K562 (cell line): ENCODE data around the gene CIB1. TPM values are rescaled to one million over a fixed set of nuclear protein-coding genes. Genes with fewer than 3 reads are reported as not detected.

Experiments used
- ASH1L ChIP-seq: fragments of 450-650 bp; IDR thresholded peaks from 2 replicates; pipeline ENCODE4 v1.6.1; 2018; ENCODE audit warnings: borderline replicate concordance, mild to moderate bottlenecking, low read depth; ENCODE audit not compliant: partially characterized antibody
- CBFA2T2 ChIP-seq: fragments of 450-650 bp; conservative IDR thresholded peaks from 2 replicates; pipeline ENCODE4 v1.6.1; 2017; ENCODE audit warnings: mild to moderate bottlenecking
- CBFB ChIP-seq: sonication (generic); formaldehyde crosslinking; IDR thresholded peaks from 2 replicates; pipeline ENCODE4 v1.4.0; 2020; ENCODE audit warnings: mild to moderate bottlenecking, missing genetic modification reagents
- FOXP4 ChIP-seq: sonication (generic); formaldehyde crosslinking; IDR thresholded peaks from 2 replicates; pipeline ENCODE4 v1.8.0; 2022; ENCODE audit warnings: mild to moderate bottlenecking, missing genetic modification reagents, borderline replicate concordance
- GTF2E2 ChIP-seq: fragments of 200-800 bp; sonication (Bioruptor generic); IDR thresholded peaks from 2 replicates; pipeline ENCODE4 v1.6.1; 2016; ENCODE audit warnings: missing genetic modification characterization, missing compliant biosample characterization
- KLF6 ChIP-seq: fragments of 250-450 bp; sonication (Bioruptor Pico); IDR thresholded peaks from 2 replicates; pipeline ENCODE4 v1.4.0; 2020; ENCODE audit warnings: mild to moderate bottlenecking, moderate library complexity, borderline replicate concordance
- MTA1 ChIP-seq: fragments of 450-650 bp; IDR thresholded peaks from 2 replicates; pipeline ENCODE4 v1.6.1; 2017; ENCODE audit warnings: borderline replicate concordance
- NCOA6 ChIP-seq: fragments of 450-650 bp; IDR thresholded peaks from 2 replicates; pipeline ENCODE4 v1.6.1; 2017; ENCODE audit warnings: mild to moderate bottlenecking
- NR2C1 ChIP-seq, 2 experiments: fragments of 450-650 bp; IDR thresholded peaks; 2 replicates each; pipeline ENCODE4 v1.6.1; 2017; ENCODE audit warnings: mild to moderate bottlenecking in 2 of 2, antibody characterized with exemption in 1 of 2, inconsistent platforms in 1 of 2, missing compliant biosample characterization in 1 of 2, missing genetic modification characterization in 1 of 2
- PKNOX1 ChIP-seq: fragments of 450-650 bp; IDR thresholded peaks from 2 replicates; pipeline ENCODE4 v1.6.1; 2016
- POLR2H ChIP-seq: IDR thresholded peaks from 2 replicates; pipeline ENCODE4 v1.6.1; 2016; ENCODE audit warnings: missing genetic modification characterization, low read depth, mild to moderate bottlenecking, control low read depth, missing compliant biosample characterization, moderate library complexity
- POU5F1 ChIP-seq: fragments of 150-350 bp; IDR thresholded peaks from 2 replicates; pipeline ENCODE4 v1.6.1; 2014; ENCODE audit warnings: borderline replicate concordance, low read length, low read depth, mild to moderate bottlenecking; ENCODE audit not compliant: partially characterized antibody
- RBM39 ChIP-seq: fragments of 200-400 bp; formaldehyde crosslinking; optimal IDR thresholded peaks from 2 replicates; pipeline ENCODE3; 2018; ENCODE audit warnings: low read depth, low read length
- SMAD1 ChIP-seq: fragments of 150-350 bp; IDR thresholded peaks from 2 replicates; pipeline ENCODE4 v1.6.1; 2014; ENCODE audit warnings: low read length, low read depth; ENCODE audit not compliant: partially characterized antibody
- TEAD2 ChIP-seq: fragments of 450-650 bp; IDR thresholded peaks from 2 replicates; pipeline ENCODE4 v1.6.1; 2016; ENCODE audit warnings: missing genetic modification characterization, control low read depth, missing compliant biosample characterization
- TRIM24 ChIP-seq, 2 experiments: fragments of 450-650 bp; IDR thresholded peaks; 2 replicates each; pipeline ENCODE4 v1.6.1; 2016
- XRCC3 ChIP-seq: fragments of 450-650 bp; IDR thresholded peaks from 2 replicates; pipeline ENCODE4 v1.6.1; 2017; ENCODE audit warnings: mild to moderate bottlenecking, moderate library complexity
- ZBTB33 ChIP-seq: sonication (generic); formaldehyde crosslinking; IDR thresholded peaks from 2 replicates; pipeline ENCODE4 v1.8.1; 2023; ENCODE audit warnings: mild to moderate bottlenecking, missing genetic modification reagents
- ZNF133 ChIP-seq: fragments of 250-450 bp; sonication (Bioruptor Pico); IDR thresholded peaks from 2 replicates; pipeline ENCODE4 v1.4.0; 2020; ENCODE audit warnings: mild to moderate bottlenecking
- ZNF146 ChIP-seq: IDR thresholded peaks from one replicate; pipeline ENCODE4 v1.6.1; 2018; ENCODE audit warnings: missing compliant biosample characterization; ENCODE audit not compliant: unreplicated experiment
- polyA plus RNA-seq, 8 experiments: library from polyadenylated mRNA; depleted of rRNA in 4 of 8; stranded (reverse) in 5 of 8; unstranded in 3 of 8; fragments of >200 nt; fragmentation: Nextera tagmentation in 2 of 8; fragmentation: Illumina TruSeq in 1 of 8; extraction: Ambion mirVana in 2 of 8; extraction: Trizol in 1 of 8; gene quantifications; 2 replicates each; pipeline versions ENCODE4 v1.2.1 to v1.2.3, GENCODE V29; 2011 to 2014; ENCODE audit warnings: inconsistent platforms in 1 of 8, missing spikeins in 1 of 8
- total RNA-seq, 7 experiments: library from RNA; depleted of rRNA in 6 of 7; stranded (reverse); fragments of >200 nt in 6 of 7; fragmentation: Illumina TruSeq in 2 of 7; extraction: Trizol in 2 of 7; gene quantifications; 2 replicates each; pipeline versions ENCODE4 v1.2.1 to v1.2.3, GENCODE V29; 2011 to 2021; ENCODE audit warnings: low replicate concordance in 1 of 7
- TF ChIP-seq, protein P1 (sequence below): fragments of 450-650 bp; formaldehyde crosslinking; IDR thresholded peaks from 2 replicates; pipeline ENCODE4 v1.4.0; 2020; ENCODE audit warnings: mild to moderate bottlenecking
- TF ChIP-seq, protein P2 (sequence below): fragments of 250-450 bp; sonication (Bioruptor Pico); IDR thresholded peaks from 2 replicates; pipeline ENCODE4 v1.9.0; 2021; ENCODE audit warnings: mild to moderate bottlenecking

The CIB1 gene
- total and polyA plus RNA-seq, 9 of the 15 experiments (the other 6 are each of a cell fraction or from before 2014, with no cell fraction given): 14.9 to 136 (median 64.5) TPM

GRCh38 chr15:90249203-90249863 is 15.6 kb upstream of the CIB1 start, which contains the start of gene TTLL13 (continued):
- TF ChIP-seq POLR2H (tag) (no peak), MTA1 (no peak), ZNF133 (no peak), CBFA2T2 (no peak), CBFB (CRISPR knock-in tag) (no peak), ZNF146 (CRISPR knock-in tag) (no peak), RBM39 (no peak), KLF6 (CRISPR knock-in tag) (peak; percentile 26; the same call in 1 of the 2 replicates), XRCC3 (no peak), TRIM24 (IDR thresholded peaks at IDR 0.05) (no peak), PKNOX1 (no peak), NCOA6 (no peak), TEAD2 (tag) (no peak), NR2C1 (IDR thresholded peaks at IDR 0.05) (no peak), NR2C1 (tag; IDR thresholded peaks at IDR 0.05) (no peak), FOXP4 (CRISPR knock-in tag) (no peak), ASH1L (no peak), GTF2E2 (tag) (no peak), SMAD1 (no peak), ZBTB33 (CRISPR knock-in tag) (no peak), POU5F1 (no peak)
- TF ChIP-seq, protein P1, sequence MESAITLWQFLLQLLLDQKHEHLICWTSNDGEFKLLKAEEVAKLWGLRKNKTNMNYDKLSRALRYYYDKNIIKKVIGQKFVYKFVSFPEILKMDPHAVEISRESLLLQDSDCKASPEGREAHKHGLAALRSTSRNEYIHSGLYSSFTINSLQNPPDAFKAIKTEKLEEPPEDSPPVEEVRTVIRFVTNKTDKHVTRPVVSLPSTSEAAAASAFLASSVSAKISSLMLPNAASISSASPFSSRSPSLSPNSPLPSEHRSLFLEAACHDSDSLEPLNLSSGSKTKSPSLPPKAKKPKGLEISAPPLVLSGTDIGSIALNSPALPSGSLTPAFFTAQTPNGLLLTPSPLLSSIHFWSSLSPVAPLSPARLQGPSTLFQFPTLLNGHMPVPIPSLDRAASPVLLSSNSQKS (CRISPR knock-in tag): no peak
- TF ChIP-seq, protein P2, sequence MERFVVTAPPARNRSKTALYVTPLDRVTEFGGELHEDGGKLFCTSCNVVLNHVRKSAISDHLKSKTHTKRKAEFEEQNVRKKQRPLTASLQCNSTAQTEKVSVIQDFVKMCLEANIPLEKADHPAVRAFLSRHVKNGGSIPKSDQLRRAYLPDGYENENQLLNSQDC (CRISPR knock-in tag): no peak
